NCI-H2081 (cell line): ENCODE measurements around the gene CASP14.
"Not testable (repeated sequence)": the region's sequence is repeated elsewhere in the genome, so short reads cannot be mapped to it uniquely, and the experiment has no call there.

Experiments used
- DNase-seq, 2 experiments: peaks; one replicate each; lab custom pipeline; 2025; lab: John Stamatoyannopoulos, UW

CASP14 gene, protein sequence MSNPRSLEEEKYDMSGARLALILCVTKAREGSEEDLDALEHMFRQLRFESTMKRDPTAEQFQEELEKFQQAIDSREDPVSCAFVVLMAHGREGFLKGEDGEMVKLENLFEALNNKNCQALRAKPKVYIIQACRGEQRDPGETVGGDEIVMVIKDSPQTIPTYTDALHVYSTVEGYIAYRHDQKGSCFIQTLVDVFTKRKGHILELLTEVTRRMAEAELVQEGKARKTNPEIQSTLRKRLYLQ

DNA sequence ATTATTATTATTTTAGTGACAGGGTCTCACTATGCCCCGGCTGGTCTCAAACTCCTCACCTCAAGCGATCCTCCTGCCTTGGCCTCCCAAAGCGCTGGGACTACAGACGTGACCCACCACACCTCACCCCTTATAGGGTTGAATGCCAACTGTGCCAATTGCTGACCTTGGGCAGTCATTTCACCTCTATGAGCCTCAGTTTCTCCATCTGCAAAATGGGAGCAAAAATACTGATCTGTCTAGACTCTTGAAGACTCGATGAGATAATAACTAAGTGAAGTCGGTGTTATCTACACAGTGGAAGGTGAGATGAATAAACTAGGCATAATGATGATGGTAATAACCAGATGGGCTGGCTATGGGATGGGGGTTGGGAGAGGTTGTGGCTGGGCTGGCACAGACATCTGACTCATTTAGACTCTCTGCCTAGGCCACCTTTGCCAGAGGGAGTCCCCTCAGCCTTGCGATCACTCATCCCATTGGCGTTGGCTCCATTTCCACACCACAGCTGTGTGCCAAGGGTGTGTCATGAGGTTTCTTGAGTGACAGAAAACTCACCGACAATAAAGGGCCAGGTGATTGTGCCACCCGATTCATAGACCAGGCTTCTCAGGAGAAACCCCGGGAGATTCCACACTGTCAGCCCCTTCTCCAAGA is at the start of gene CASP14:
Gene CASP14, plus strand, starts transcription at position 596 of the 657 bp plus-strand sequence. CDS start 2,772 bp downstream, outside the sequence.
- no peak for DNase-seq

DNA sequence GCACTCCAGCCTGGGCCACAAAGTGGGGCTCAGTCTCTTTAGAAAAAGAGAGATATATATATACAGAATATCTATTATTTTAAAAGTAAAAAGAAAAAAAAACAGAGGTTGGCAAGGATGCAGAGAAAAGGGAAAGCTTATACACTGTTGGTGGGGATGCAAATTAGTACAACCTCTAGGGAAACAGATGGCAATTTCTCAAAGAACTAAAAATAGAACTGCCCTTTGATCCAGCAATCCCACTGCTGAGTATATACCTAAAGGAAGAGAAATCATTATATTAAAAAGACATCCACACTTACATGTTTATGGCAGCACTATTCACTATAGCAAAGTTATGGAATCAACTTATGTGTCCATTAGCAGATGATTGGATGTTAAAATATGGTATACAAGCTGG is 41.0 kb upstream of the CASP14 start:
- DNase-seq, result no peak

DNA sequence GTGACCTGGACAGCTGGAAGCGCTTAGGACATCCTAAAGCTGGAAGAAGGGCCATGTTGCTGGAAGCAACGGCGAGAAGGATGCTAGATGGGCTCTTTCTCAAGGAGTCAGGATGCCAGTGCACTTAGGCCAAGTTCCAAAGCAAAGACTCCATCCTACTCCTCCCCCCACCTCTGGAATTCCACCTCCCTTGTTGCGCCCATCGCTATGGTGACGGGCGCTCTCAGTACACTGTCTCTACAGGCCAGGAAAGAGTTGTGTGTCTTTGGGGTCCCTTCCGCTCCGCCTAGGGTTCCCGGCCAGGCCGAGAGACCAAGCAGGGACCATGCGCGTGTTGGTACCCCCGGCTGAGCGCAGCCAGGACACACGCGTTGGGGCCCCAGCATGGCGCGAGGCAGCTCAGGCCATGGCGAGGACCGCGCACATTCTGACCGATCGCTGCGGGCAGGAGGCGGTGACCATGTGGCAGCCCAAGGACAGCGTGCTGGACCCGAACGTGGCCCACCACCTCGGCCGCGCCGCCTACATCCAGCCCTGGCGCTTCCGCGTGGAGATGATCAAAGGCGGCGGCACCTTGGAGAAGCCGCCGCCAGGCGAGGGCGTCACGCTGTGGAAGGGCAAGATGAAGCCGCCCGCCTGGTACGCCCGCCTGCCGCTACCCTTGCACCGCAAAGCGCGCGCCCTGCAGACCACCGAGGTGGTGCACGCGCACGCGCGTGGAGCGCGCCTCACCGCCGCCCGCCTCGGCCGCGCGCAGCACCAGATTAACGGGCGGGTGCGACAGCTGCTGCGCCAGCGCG is 38.6 kb upstream of the CASP14 start:
- no peak for DNase-seq

DNA sequence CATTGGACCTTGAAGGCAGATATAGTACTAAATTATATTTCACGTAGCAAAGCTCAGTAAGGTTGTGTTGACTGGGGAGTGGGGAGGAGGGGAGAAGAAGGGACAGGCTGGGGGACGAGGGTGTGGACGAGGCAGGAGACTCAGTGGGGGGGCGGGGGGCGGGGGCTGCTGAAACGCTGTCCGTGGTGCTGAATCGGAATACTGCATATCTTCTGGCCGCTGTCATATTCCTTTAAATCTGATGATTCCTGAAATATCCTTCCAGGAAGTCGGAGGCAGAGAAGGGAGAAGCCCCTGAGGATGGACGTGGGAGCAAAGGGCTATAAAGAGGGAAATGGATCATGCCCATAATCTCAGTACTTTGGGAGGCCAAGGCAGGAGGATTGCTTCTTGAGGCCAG is 34.7 kb upstream of the CASP14 start:
- DNase-seq, result no peak

DNA sequence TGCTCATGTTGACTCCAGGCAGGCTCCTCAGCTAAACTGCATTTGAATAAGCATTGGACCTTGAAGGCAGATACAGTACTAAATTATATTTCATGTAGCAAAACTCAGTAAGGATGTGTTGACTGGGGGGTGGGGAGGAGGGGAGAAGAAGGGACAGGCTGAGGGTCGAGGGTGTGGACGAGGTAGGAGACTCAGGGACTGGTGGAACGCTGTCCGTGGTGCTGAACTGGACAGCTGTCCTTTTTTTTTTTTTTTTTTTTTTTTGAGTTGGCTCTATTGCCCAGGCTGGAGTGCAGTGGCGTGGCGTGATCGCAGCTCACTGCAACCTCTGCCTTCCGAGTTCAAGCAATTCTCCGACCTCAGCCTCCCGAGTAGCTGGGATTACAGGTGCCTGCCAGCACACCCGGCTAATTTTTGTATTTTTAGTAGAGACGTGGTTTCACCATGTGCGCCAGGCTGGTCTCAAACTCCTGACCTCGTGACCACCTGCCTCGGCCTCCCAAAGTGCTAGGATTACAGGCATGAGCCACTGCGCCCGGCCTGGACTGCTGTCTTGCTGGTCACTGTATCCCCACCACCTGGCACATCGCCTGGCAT is 33.2 kb upstream of the CASP14 start:
- DNase-seq, result no peak

DNA sequence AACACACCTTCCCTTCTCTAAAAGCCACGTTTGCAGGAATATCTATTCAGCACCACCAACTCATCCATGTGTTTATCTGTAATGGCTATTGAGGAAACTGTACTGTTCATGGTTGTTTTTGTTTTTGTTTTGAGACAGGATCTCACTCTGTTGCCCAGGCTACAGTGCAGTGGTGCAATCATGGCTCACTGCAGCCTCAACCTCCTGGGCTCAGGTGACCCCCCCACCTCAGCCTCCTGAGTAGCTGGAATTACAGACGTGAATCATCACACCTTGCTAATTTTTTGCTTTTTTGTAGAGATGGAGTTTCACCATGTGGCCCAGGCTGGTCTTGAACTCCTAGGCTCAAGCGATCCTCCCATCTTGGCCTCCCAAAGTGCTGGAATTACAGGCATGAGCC is 30.4 kb upstream of the CASP14 start:
- not testable (repeated sequence) for DNase-seq

DNA sequence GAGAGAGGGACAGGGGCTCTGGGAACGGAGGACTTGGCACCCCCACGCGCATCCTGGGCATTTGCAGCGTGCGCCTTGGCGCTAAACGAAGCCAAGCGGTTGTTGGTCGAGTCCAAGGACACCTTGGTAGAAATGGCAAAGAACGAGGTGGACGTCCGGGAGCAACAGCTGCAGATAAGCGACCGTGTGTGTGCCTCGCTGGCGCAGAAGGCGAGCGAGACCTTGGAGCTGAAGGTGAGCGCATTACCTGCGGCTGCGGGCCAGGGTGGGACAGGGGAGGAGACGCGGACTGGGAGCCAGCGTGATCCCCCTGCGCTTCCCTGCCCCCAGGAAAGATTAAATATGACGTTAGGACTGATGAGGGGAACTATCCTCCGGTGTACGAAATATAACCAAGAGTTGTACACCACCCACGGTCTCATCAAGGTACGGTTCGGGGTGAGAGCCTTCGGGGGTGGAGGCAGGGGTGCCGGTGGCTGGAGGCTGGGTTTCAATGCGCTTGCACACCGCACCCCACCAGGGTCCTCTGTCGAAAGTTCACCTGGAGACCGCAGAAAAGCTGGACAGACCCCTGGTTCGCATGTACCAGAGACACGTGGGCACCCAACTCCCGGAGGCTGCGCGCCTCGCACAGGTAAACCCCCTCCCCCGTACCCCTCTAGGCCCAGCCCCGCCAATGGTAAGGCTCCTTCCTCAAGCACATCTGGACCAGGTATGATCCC is 27.8 kb upstream of the CASP14 start:
- no peak for DNase-seq

DNA sequence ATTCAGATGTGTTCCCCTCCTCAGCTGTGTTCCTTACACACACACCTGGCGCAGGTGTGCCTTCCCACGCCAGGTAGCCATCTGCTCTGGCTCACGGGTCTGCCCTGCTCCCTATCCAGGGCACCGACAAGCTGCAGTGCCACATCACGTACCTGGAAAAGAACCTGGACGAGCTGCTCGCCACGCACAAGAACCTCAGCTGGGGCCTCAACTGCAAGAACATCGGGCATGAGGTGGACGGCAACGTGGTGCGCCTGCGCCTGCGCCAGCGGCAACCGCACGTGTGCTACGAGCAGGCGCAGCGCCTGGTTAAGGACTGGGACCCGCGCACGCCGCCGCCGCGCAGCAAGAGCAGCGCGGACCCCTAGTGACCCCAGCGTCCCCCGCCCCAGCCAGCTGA is 26.5 kb upstream of the CASP14 start:
- DNase-seq, result no peak

DNA sequence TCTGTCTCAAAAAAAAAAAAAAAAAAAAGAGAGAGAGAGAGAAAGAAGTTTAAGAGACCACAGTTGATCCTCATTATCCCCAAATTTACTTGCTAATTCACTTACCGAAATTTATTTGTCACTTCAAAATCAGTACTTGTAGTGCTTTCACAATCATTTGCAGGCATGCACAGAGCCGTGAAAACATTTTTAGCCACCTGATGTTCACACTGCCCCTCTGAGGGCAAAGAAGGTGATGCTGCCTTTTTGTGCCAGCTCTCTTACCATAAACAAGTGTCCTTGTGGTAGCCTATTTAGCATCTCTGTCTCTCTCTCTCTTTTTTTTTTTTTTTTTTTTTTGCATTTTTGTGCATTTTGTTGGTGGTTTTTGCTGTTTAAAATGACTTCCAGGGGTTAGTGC is 24.1 kb upstream of the CASP14 start:
- DNase-seq, result no peak

DNA sequence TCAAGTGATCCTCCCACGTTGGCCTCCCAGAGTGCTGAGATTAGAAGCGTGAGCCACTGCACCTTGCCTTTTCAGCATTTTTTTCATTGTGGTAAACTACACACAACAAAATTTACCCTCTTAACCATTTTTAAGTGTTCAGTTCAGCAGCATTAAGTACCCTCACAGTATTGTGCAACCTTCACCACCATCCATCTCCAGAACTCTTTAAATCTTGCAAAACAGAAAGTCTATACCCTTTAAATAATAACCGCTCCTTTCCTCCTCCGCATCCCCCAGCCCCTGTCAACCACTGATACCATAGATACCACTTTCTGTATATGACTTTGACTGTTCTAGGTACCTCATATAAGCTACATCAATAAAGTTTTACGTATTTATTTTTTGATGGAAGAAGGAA is 20.8 kb upstream of the CASP14 start:
- no peak for DNase-seq

DNA sequence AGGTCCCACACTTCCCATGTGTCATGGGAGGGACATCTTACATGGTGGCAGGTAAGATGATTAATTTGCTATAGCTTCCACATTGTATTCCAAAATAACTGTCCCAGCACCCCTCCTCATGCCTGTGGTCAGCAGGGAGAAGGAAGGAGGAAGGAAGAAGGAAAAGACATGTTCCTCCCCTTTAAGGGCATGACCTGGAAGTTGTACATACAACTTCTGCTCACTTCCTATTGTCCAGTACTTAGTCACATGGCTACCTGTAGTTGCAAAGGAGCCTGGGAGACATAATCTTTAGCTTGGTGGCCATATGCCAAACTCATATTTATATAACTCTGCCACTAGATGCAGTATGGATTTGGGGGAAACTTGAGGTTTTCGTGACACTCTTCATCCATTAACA is 17.6 kb upstream of the CASP14 start:
- DNase-seq, result no peak

DNA sequence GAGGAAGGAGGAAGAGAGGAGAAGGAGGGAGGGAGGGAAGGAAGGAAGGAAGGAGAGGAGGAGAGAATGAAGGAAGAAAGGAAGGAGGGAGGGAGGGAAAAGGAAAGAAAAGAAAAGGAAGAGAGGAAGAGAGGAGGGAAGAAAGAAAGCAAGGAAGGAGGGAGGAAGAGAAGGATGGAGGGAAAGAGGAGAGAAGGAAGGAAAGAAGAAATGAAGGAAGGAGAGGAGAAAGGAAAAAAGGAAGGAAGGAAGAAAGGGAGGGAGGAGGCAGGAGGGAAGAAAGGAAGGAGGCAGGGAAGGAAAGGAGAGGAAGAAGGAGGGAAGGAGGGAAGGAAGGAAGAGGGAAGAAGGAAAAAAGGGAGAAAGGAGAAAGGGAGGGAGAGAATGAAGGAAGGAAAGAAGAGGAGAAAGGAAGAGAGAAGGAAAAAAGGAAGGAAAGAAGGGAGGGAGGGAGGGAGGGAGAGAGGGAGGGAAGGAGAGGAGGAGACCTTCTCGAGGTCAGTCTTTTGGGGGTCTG is 13.4 kb upstream of the CASP14 start:
- DNase-seq, result no peak

DNA sequence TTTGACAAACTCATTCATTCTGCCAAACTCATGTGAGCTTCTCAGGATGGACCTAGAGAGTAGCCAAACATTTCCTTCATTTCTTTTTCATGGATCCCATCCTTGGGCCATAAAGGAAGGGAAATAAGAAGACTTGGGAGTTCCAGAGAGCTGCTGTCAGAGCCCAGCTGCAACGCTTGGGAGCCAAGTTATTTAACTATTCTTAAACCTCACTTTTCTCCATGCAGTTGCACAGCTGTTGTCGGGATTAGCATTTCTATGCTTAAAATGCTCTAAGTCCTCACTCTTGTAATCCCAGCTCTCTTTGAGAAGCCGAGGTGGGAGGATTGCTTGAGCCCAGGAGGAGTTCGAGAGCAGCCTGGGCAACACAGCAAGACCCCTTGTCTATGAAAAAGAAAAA is 11.7 kb upstream of the CASP14 start:
- no peak for DNase-seq

DNA sequence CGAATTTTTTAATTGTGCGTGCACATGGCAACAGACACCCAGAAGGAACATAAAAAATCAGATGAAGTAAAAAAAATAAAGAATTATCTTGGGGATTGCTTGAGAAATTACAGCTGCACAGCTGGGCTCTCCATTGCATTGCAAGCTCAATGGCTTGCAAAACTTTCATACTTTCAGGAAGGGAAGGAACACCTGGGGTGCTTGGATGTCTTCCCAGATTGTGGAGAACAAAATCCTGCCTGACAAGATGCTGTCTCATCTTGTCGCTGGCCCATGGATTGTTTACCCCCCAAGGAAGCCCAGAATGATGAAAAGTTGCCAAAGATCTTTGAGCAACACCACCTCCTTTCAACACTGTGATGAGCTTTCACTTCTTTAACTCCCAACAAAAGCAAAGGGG is 11.0 kb upstream of the CASP14 start:
- no peak for DNase-seq

DNA sequence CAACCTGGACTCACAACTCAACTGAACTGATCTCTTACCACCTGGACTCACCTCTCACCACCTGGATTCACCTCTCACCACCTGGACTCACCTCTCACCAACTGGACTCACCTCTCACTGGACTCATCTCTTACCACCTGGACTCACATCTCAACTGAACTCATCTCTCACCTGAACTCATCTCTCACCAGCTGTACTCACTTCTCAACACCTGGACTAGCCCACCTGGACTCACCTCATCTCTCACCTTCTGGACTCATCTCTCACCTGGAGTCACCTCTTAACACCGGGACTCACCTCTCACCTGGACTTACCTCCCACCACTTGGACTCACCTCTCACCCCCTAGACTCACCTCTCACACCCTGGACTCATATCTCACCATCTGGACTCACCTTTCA is 7.3 kb upstream of the CASP14 start:
- DNase-seq, result no peak

DNA sequence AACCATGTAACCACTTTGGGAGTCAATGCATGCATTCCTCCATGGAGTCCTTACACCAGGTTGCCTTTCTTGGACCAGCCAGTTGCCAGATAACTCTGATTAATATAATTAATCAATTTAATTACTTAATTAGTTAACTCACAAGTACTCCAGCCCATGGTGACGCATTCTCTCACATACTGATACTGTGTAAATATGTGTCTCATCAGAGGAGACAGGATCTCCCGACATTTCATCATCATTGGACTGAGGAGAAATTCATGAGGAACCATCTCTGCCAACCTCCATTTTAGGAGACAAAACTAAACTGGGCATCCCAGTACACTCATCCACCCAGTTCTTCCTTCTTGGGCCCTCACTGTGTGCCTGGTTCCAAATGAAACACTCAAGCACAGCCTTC is 6.5 kb upstream of the CASP14 start:
- DNase-seq, result no peak

DNA sequence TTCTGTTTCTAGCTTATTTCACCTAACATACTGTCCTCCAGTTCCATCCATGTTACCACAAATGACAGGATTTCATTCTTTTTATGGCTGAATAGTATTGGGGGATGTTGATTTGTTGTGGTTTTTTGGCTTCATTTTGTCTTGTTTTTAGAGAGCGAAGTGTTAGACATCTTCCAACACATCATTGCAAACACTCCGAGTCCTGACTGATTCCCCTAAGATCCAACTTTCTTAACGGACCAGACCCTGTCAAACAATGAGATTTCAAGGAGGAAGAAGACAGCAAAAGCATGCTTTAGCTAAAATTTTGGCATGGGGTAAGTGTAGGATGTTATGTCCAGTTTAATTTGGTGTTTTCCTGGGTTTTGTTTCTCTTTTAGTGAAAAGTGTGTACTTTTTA is 3.8 kb upstream of the CASP14 start:
- DNase-seq, result no peak

DNA sequence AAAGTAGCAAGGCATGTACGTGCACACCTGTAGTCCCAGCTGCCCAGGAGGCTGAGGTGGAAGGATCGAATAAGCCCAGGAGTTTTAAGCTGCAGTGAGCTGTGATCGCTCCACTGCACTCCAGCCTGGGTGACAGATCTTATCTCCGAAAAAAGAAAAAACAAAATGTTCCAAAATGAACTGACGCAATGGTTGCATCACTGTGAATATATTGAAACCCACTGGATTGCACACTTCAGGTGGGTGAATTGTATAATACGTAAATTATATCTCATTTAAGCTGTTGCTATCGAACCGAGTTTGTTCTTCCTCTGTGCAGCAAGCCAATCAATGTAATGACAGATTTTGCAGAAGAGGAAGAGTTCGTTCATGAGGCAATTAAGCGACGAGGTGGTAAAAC is 1.6 kb upstream of the CASP14 start:
- DNase-seq, result no peak

DNA sequence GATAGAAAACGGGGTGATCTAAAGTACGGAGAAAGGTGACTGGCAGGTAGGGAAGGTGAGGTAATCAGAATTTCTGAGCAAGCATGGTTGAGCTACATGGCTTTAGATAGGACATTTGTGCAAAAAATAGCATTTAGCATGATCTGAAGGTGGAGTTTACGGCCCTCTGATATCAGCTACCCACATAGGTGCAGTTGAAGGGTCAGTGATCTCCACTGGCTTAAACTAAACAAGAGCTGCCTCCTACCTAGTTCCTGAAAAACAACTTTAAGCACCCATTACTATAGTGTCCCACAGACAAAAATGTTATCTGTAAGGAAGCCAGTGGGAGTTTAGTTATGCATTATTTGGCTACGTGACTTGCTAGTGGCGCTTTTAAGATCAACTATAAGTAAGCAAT is 1.2 kb upstream of the CASP14 start:
- no peak for DNase-seq

DNA sequence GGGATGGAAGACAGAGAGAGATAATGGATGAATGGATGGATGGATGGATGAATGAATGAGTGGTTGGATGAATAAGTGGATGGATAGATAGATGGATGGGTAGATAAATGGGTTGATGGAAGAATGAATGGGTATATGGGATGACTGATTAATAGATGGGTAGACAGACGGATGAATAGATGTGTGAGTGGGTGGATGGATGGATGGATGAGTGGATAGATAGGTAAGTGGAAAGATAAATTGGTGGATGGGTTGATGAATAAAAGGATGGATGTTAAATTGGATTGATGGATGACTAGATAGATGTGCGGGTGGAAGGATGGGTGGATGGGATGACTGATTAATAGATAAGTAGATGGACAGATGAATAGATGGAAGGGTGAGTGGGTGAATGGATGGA is 1.4 kb downstream of the CASP14 start:
- no peak for DNase-seq

DNA sequence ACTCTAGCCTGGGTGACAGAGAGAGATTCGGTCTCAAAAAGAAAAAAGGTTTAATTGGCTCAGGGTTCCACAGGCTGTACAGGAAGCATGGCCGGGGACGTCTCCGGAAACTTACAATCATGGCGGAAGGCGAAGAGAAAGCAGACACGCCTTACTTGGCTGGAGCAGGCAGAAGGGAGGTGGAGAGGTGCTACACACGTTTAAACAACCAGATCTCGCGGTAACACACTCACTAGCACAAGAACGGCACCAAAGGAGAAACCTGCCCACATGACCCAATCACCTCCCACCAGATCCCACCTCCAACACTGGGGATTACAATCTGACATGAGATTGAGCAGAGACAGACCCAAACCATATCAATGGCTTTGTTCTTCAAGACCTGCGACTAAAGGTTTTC is 12.8 kb downstream of the CASP14 start:
- peak in 1 of 2 experiments; percentile 2 for DNase-seq

DNA sequence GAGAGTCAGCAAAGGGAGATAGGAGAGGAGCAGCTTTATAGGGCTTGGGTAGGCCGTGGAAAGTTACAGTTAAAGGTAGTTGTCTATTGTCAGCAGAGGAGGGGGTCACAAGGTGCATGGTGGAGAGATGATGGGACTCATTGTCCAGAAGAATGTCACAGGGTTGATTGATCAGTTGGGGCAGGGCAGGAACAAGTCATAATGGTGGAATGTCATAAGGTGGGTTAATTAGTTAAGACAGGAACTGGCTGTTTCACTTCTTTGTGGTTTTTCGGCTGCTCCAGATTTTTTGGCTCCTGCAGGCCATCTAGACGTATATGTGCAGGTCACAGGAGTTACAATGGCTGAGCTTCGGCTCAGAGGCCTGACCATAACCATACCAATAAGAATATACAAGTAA is 21.1 kb downstream of the CASP14 start:
- DNase-seq, result not testable (repeated sequence)
